Measurements from ENCODE around the gene TNFRSF4. TPM values are rescaled to one million over a fixed set of nuclear protein-coding genes. Genes with fewer than 3 reads are reported as not detected.

TNFRSF4 gene
- total RNA-seq, 4 donors from 2014 or later: 0.69 to 1.4 TPM; not detected in 2

- no peak for DNase-seq (ENCODE audit: low spot score in 2 of 2)
- TF ChIP-seq CTCF (IDR thresholded peaks at IDR 0.05) (no peak), POLR2A (IDR thresholded peaks at IDR 0.05) (no peak)
- intact Hi-C loops (cut with DNase I; ENCODE audit: low total_unique reads): no loop called here
- WGBS, 2 donors: 74 to 83% methylated on average over 31 of the region's 33 CpGs
- no peak overlapping the region for H3K4me3 ChIP-seq (ENCODE audit: low read depth, poor library complexity, severe bottlenecking)
Measured at GRCh38 chr1:1183833-1184775, 29.8 kb downstream of the TNFRSF4 start.

GRCh38 chr1:1183221-1183747 is 30.7 kb downstream of the TNFRSF4 start:
- intact Hi-C loops (cut with DNase I; ENCODE audit: low total_unique reads): no loop called here
- TF ChIP-seq CTCF (IDR thresholded peaks at IDR 0.05) (no peak), POLR2A (IDR thresholded peaks at IDR 0.05) (no peak)
- no peak for DNase-seq (ENCODE audit: low spot score in 2 of 2)
- H3K4me3 ChIP-seq (ENCODE audit: low read depth, poor library complexity, severe bottlenecking): no peak overlapping the region
- WGBS, 2 donors: 75 to 77% methylated on average over 20 to 21 of the region's 21 CpGs

- DNase-seq (ENCODE audit: low spot score in 2 of 2): no peak
- intact Hi-C loops (cut with DNase I; ENCODE audit: low total_unique reads): no loop called here
- 66 to 73% methylated on average over 22 to 26 of the region's 39 CpGs for WGBS, 2 donors
- H3K4me3 ChIP-seq (ENCODE audit: low read depth, poor library complexity, severe bottlenecking): no peak overlapping the region
- no peak for TF ChIP-seq CTCF (IDR thresholded peaks at IDR 0.05)
Measured at GRCh38 chr1:1182491-1183220, 31.3 kb downstream of the TNFRSF4 start.

GRCh38 chr1:1181938-1182410 is 32.0 kb downstream of the TNFRSF4 start:
- DNase-seq (ENCODE audit: low spot score in 2 of 2): no peak
- 77 to 82% methylated on average over 20 to 21 of the region's 21 CpGs for WGBS, 2 donors
- intact Hi-C loops (cut with DNase I; ENCODE audit: low total_unique reads): no loop called here
- H3K4me3 ChIP-seq (ENCODE audit: low read depth, poor library complexity, severe bottlenecking): no peak overlapping the region
- TF ChIP-seq POLR2A (IDR thresholded peaks at IDR 0.05): no peak
- TF ChIP-seq CTCF (IDR thresholded peaks at IDR 0.05): no peak

GRCh38 chr1:1181129-1181937 is 32.6 kb downstream of the TNFRSF4 start:
- WGBS, 2 donors: 89 to 90% methylated on average over 26 of the region's 26 CpGs
- no peak for TF ChIP-seq POLR2A (IDR thresholded peaks at IDR 0.05)
- TF ChIP-seq CTCF (IDR thresholded peaks at IDR 0.05): no peak
- intact Hi-C loops (cut with DNase I; ENCODE audit: low total_unique reads): no loop called here
- no peak for DNase-seq (ENCODE audit: low spot score in 2 of 2)
- no peak overlapping the region for H3K4me3 ChIP-seq (ENCODE audit: low read depth, poor library complexity, severe bottlenecking)

Measured in lower leg skin (tissue), 4 donors.